NCI-H1436 treated with DMSO at 0.1 percent for 48 hours (cell line): ENCODE results near the gene ARHGAP24.

Source experiments
- DNase-seq: peaks from one replicate; lab custom pipeline; 2025; lab: John Stamatoyannopoulos, UW

ARHGAP24 gene

DNA sequence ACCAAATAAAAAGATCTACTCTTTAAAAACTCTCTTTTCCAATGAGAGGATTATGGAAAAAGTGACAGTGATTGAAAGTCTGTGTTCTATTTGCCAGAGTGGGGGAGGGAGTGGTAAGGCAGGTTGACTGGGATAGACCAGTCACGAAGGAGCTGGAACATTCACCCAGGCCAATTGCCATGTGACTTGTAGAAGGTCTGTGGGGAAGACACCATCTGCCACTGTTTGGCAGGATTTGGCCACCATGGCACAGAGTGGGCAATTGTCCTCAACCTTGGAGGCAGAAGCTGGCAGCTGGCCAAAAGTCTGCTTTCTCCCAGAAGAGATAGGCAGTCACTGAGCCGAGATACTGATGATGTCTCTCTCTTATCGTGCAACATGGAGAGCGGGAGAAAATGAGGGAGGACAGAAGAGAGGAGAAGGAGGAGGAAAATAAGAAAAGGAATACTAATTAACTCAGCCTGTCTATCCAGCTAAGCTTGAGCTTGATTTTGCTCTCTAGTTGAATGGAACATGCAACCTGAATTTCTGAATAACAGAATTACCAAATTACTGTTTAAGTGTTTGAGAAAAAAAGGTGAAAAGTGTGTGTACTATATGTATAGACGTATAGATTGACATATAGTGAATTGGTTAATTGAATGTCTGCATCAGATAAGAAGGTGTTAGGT is 267.1 kb downstream of the ARHGAP24 start:
- no peak for DNase-seq

- no peak for DNase-seq
Measured at GRCh38 chr4:85744950-85745349, 270.0 kb downstream of the ARHGAP24 start.

GRCh38 chr4:85745939-85746338 is 271.0 kb downstream of the ARHGAP24 start:
- no peak for DNase-seq

DNA sequence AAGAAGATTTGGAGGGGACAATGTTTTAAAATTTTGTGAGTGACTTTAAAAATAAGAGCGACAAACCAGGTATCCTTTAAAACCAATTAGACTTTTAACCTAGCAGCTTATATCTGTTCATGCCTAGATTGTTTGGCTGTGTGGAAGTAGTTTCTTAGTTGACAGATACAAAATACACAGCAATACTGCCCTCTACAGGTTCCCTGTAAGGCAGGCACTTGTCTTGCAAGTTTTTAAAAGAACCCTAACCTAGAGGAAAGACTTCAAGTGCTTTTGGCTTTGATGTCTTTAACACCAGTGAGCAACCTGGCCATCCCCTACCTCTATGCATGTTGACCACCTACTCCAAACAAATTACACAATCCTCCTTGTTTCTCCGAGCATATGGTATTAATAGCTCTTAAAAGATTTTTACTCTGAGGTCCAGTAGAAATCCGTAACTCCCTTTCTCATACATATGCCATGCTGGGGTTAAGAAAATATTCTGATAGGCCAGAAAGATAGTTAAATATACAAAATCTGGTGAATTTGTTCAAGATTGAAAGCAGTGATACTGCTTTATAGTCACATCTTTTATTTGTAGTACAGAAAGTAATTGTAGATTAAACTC is 273.0 kb downstream of the ARHGAP24 start:
- DNase-seq = peak; percentile 52

DNA sequence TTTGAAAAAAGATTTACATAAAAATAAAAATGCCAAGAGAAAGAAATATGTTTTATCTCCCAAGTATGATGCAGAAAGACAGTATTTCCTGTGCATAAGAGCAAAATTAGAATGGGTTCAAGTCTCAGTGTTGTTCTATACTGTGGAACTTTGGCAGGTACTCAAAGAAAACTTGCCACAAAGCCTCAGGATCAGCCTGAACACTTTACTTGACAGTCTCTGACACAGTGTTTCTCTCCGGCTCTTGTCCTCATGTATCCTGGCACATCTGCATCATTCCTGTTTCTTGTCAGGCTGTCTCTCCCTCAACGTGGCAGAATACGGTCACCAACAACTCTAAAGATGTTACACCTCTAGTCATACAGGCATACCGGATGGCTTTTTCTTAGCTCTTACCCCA is 273.7 kb downstream of the ARHGAP24 start:
- DNase-seq = no peak

DNA sequence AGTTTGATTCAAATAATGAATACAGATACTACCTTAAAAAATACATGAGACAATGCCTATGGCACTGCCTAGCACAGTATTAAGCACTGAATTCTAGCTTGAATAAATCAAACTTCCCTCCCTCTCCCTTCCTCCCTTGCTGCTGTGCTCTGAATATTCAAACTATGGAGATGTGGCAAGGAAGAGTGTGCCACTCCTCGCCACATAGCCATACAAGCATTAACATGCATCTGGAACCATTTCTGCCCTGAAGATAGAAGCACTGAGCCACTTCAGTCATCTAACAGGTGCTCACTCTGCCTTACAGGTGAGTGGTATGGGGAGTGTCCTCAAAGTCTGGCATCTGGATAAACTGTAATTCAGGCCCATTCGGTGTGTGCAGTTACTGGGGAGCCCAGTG is 276.9 kb downstream of the ARHGAP24 start:
- DNase-seq = no peak

DNA sequence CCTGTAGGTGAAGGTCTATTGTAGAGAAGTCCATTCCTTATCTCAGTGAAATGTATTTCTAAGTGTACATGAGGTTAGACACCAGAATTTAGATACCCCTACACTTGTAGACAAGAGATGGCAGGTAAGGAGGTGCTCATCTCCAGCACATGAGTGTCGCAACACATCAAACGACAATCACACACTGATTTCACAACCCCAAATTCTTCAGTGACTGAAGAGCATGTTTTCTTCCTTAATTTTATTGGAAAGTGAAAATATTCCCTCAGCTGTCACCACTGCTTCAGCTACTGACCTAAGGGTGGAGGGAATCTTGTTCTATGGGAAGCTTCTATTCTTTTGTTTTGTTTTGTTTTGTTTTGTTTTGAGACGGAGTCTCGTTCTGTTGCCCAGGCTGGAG is 280.3 kb downstream of the ARHGAP24 start:
- DNase-seq = no peak

DNA sequence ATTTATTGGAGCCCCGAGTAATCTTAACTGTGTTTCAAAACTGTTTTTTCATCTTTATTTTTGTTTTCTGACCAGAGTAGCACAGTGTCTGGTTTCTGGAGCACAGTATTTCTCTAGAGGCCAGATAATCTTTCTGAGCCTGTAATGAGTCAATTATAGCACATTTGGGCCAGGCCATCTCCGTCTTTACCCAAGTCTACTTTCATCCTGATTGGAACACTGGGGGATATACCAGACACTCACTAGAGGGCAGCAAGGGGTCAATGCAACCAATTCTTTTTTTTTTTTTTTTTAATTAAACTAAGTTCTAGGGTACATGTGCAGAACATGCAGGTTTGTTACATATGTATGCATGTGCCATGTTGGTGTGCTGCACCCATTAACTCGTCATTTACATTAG is 282.0 kb downstream of the ARHGAP24 start:
- DNase-seq = no peak

DNA sequence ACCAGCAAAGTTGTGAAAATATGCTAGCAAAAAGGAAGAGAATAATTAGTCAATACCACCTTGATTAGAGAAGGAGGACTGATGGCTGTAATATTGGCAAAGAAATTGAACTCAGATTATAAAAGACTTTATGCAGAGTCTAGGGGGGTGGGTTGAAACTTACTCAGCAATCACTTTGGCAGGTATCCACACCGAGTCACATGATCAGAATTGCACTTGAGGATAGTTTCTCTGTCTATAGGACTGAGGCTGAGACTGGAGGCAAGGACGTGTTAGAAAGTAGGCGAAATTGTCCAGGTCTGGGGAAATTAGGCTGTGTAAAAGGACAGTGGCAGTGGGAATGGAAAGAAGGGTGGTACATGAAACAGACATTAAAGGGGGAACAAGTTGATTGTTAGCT is 284.4 kb downstream of the ARHGAP24 start:
- DNase-seq = no peak

- DNase-seq = no peak
Measured at GRCh38 chr4:85760511-85760910, 285.6 kb downstream of the ARHGAP24 start.

GRCh38 chr4:85761803-85762528 is 287.0 kb downstream of the ARHGAP24 start:
- no peak for DNase-seq

GRCh38 chr4:85762529-85762871 is 287.6 kb downstream of the ARHGAP24 start:
- no peak for DNase-seq

GRCh38 chr4:85763202-85763601 is 288.3 kb downstream of the ARHGAP24 start:
- DNase-seq = no peak

DNA sequence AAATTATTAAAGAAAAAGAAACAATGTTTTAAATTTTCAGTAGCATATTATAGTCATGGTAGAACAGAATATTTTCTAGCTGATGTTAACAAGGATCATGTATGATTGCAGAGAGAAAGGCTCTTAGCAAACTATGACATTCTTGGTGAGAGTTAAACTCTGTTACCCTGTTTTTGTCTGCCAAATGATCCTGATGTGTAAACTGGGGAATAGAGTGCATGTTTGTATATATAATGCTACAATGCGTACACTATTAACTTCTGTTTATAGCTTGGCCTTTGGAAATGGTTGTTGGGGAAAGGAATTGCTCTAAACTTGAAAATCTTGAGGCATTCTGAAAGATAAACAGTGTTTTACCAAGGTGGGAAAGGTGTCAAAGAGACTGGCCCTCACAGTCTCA is 292.7 kb downstream of the ARHGAP24 start:
- no peak for DNase-seq

DNA sequence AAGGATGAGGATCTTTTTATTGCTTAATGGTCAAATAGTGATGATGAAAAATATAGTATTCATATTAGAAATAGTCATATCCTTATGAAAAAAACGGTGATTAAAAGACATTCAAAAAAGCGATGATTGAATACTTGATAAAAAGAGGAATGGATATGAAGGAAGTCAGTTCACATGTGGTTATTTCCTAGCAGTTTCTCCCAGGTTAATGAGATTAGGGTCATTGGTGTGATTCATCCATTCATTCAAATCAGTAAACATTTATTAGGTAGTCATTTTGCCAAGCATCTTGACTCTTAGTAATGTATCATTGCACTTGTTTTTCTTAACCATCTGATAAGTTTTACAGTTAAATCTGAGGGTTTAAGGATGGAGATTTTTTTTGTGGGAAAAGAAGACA is 294.1 kb downstream of the ARHGAP24 start:
- DNase-seq = no peak

DNA sequence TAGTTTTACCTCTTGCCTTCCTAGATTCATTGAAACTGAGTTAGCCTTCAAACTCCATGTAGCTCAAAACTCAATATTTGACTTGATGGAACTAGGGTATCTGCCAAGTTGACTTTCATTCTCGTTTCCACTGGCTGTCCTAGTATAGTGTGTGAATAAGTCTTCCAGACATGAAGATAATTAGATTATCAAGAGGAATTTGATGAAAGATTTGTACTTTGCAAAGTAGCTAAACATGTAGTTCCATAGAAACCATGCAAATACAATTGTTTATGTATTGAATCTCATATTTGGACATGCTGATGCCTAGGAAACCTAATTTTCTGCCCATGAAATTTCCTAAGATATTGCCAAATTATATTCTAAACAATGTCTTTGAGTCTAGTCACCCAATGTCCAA is 297.5 kb downstream of the ARHGAP24 start:
- no peak for DNase-seq

DNA sequence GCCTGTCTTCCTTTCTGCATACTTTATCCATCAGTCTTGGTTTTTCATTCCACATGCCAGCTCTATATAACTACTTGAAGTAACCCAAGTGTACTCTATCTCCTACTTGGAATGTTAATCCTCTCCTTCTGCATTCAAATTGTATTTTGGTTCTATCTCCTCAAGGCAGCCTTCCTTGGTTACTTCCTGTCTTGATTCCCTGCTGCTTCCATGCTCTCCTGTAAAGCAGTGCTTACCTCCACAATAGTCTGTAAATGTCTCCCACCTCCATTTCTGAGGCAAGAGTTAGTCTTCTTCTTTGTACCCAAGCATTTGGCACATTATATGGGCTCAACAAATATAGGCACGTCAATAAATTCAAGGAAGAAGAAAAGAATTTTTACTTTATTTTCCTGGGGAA is 298.4 kb downstream of the ARHGAP24 start:
- DNase-seq = no peak

- DNase-seq = no peak
Measured at GRCh38 chr4:85774000-85774399, 299.1 kb downstream of the ARHGAP24 start.

DNA sequence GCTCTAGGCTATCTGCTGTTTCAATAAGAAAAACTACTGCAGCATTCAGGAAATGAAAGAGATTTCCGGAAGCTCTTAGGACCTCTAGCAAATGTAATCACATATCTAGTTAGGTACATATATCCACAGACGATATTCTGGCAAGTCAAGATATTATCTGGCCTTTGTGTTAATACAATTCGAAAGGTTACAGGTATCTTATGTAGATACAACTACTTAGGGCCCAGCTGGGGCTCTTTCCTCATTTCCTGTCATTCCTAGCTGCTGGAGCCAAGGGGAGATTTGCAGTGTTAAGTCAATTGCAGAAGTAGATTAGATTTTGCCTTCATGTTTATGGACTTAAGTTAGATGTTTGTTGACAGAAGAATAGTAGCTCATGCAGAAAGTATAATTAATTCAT is 299.5 kb downstream of the ARHGAP24 start:
- no peak for DNase-seq

GRCh38 chr4:85776096-85776495 is 301.1 kb downstream of the ARHGAP24 start:
- DNase-seq = no peak

DNA sequence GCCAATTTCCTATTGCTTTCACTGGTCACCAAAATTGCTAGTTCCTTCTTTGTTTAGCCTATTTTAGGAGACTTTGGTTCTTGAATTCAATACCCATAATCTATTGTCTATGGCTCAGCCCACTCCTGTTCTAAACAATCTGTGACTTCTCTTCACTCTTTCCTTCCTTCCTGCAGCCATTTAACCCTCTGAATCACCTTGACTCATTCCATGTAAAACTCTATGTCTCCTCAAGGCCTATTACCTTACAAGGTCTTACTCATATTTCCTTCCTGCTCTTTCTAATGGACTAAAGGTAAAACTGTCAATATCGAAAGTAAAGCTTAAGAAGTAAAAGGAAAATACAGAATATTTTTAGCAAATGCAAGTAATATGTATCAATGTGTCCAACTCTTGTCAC is 301.6 kb downstream of the ARHGAP24 start:
- no peak for DNase-seq

DNA sequence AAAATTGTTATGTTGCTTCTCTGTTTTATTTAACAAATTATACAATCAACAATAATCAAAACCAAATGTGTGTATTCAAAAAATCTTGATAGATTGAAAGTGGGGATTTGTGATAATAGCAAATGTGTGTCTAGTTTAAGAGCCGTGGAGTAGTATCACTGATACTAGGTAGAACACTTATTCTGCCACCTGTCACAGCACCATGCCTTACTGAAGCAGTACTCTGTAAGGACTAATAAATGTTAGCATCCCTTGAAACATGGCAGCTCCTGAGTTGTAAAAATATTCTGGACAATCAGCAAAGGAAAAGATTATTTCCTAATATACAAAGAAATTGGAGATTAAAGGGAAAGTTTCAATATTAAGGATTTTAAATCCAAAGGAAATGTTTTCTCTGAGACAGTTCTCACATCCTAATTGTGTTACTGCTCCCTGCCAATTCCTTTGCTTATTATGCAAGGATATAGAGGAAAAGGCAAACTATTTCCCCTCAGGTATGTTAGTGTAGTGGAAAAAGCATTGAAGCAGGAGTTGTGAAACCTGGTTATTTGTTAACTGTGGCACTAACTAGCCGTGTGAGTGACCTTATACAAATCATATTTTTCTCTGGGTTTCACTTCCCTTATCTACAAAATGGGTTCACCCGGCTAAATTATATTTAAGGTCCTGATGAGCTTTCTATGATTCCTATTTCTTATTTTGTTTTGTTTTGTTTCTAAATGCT is 303.1 kb downstream of the ARHGAP24 start:
- DNase-seq = no peak

DNA sequence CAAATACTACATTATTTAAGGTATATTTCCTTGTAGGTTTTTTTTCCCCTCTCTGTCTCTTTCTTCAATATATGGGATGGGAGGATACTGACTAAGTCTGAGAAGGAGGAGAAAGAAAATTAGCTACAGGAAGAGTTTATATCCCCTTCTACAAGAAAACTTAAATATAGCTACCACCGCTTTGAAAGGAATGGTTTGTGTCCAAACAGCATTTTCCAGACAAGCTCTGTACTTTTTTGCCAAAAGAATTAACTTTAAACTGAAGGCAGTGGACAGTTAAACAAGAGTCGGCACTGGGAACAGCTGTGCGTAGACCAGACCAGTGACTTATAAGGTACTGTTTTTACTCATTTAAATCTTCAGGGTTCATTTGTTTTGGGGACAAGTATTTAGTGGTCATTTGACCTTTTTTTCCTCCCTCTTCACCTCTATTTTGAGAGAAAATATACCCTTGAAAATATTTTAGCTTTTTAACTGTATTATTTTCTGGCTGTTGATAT is 303.7 kb downstream of the ARHGAP24 start:
- no peak for DNase-seq
